HG02623 (cell line): Measurements from ENCODE around the gene DHX57.

ENCODE experiments used
- ATAC-seq: cut with Tn5 transposase; IDR thresholded peaks from one replicate; pipeline ENCODE4 v1.9.1; 2021; ENCODE audit warnings: moderate library complexity; ENCODE audit not compliant: unreplicated experiment

Gene DHX57

GRCh38 chr2:38875576-38876367 lies at the start of gene DHX57, which contains the start of gene MORN2:
DHX57 (minus strand) TSS chr2:38875934; CDS start chr2:38868405, 7,529 bp downstream.
MORN2 (plus strand) TSS chr2:38875976.
- ATAC-seq, result peak; percentile 100

- ATAC-seq, result no peak
These were observed 47.2 kb upstream of the DHX57 start for GRCh38 chr2:38922902-38923301.

- no peak for ATAC-seq
These were observed 46.7 kb upstream of the DHX57 start for GRCh38 chr2:38922389-38922788.

GRCh38 chr2:38912619-38913018 lies 36.9 kb upstream of the DHX57 start:
- no peak for ATAC-seq

GRCh38 chr2:38911191-38911590 lies 35.5 kb upstream of the DHX57 start:
- no peak for ATAC-seq

GRCh38 chr2:38909872-38910271 lies 34.1 kb upstream of the DHX57 start:
- no peak for ATAC-seq

GRCh38 chr2:38907743-38908562 lies 32.2 kb upstream of the DHX57 start:
- ATAC-seq, result peak; percentile 79

- ATAC-seq, result no peak
These were observed 31.5 kb upstream of the DHX57 start for GRCh38 chr2:38907242-38907641.

GRCh38 chr2:38905251-38905650 lies 29.5 kb upstream of the DHX57 start:
- no peak for ATAC-seq

GRCh38 chr2:38900726-38901125 lies 25.0 kb upstream of the DHX57 start:
- no peak for ATAC-seq

- ATAC-seq, result no peak
These were observed 22.5 kb upstream of the DHX57 start for GRCh38 chr2:38898256-38898655.

- ATAC-seq, result no peak
These were observed 17.1 kb upstream of the DHX57 start for GRCh38 chr2:38892819-38893218.

GRCh38 chr2:38889575-38889974 lies 13.8 kb upstream of the DHX57 start, which contains the start of gene ARHGEF33:
ARHGEF33 (plus strand) TSS chr2:38889875; CDS start chr2:38919448, 29,573 bp downstream.
- no peak for ATAC-seq

GRCh38 chr2:38889045-38889444 lies 13.3 kb upstream of the DHX57 start:
- no peak for ATAC-seq

- ATAC-seq, result no peak
These were observed 12.3 kb upstream of the DHX57 start for GRCh38 chr2:38887902-38888554.

GRCh38 chr2:38887347-38887746 lies 11.6 kb upstream of the DHX57 start:
- ATAC-seq, result no peak

- ATAC-seq, result no peak
These were observed 10.3 kb upstream of the DHX57 start for GRCh38 chr2:38886063-38886462.

GRCh38 chr2:38876407-38876806 lies 673 bp upstream of the DHX57 start:
- no peak for ATAC-seq

- ATAC-seq, result no peak
These were observed 533 bp downstream of the DHX57 start for GRCh38 chr2:38875227-38875575.

GRCh38 chr2:38873763-38874162 lies 2.0 kb downstream of the DHX57 start:
- ATAC-seq, result no peak

- ATAC-seq, result no peak
These were observed 4.3 kb downstream of the DHX57 start for GRCh38 chr2:38871432-38871831.
